ENCODE data around the gene FRY.

The FRY gene

DNA sequence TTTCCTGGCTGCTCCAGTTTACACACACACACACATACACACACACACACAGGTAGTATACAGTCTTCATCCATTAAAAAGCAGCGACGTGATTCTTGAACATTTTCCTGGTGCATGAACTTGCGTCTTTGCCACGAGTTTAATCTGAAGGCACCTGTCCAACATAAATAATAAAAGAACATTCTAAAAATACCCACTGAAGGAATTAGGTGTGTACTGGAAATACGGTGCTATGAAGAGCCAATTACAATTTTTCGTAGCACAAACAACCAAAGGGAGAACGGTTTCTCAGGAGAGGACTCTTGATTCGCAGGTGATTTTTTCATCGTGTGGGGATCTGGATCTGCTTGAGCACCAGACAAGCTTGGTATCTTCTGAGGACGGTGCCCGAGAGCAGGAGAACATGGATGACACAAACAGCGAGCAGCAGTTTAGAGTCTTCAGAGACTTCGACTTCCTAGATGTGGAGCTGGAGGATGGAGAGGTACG is 222.4 kb downstream of the FRY start:
- no peak for DNase-seq (ENCODE audit: low read depth in 1 of 2, low spot score in 1 of 2)
- no peak overlapping the region for H3K27ac ChIP-seq (replicated peaks)

GRCh38 chr13:32254416-32254815 is 222.8 kb downstream of the FRY start:
- no peak overlapping the region for H3K4me3 ChIP-seq (replicated peaks; ENCODE audit: insufficient read depth, low read length)
- H3K27ac ChIP-seq (replicated peaks), result no peak overlapping the region
- TF ChIP-seq CTCF (IDR thresholded peaks at IDR 0.05; ENCODE audit: insufficient read depth, low read length), result no peak
- TF ChIP-seq SPI1 (IDR thresholded peaks at IDR 0.05; ENCODE audit: borderline replicate concordance, low read depth), result no peak
- TF ChIP-seq, protein P1, sequence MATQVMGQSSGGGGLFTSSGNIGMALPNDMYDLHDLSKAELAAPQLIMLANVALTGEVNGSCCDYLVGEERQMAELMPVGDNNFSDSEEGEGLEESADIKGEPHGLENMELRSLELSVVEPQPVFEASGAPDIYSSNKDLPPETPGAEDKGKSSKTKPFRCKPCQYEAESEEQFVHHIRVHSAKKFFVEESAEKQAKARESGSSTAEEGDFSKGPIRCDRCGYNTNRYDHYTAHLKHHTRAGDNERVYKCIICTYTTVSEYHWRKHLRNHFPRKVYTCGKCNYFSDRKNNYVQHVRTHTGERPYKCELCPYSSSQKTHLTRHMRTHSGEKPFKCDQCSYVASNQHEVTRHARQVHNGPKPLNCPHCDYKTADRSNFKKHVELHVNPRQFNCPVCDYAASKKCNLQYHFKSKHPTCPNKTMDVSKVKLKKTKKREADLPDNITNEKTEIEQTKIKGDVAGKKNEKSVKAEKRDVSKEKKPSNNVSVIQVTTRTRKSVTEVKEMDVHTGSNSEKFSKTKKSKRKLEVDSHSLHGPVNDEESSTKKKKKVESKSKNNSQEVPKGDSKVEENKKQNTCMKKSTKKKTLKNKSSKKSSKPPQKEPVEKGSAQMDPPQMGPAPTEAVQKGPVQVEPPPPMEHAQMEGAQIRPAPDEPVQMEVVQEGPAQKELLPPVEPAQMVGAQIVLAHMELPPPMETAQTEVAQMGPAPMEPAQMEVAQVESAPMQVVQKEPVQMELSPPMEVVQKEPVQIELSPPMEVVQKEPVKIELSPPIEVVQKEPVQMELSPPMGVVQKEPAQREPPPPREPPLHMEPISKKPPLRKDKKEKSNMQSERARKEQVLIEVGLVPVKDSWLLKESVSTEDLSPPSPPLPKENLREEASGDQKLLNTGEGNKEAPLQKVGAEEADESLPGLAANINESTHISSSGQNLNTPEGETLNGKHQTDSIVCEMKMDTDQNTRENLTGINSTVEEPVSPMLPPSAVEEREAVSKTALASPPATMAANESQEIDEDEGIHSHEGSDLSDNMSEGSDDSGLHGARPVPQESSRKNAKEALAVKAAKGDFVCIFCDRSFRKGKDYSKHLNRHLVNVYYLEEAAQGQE (IDR thresholded peaks at IDR 0.05; ENCODE audit: insufficient replicate concordance, low read depth), result no peak
- TF ChIP-seq POLR2AphosphoS5 (IDR thresholded peaks at IDR 0.05; ENCODE audit: low read depth), result no peak
- TF ChIP-seq GABPA (IDR thresholded peaks at IDR 0.05; ENCODE audit: low read depth), result no peak
- no peaks in the 10 kb centered on the region for H3K27me3 ChIP-seq (ENCODE audit: insufficient read depth, poor library complexity, severe bottlenecking)
- DNase-seq (ENCODE audit: low read depth in 1 of 2, low spot score in 1 of 2), result no peak

More for the DNA sequence above, 222.4 kb downstream of the FRY start:
- H3K27me3 ChIP-seq (ENCODE audit: insufficient read depth, poor library complexity, severe bottlenecking), result no peaks in the 10 kb centered on the region
- H3K4me3 ChIP-seq (replicated peaks; ENCODE audit: insufficient read depth, low read length), result no peak overlapping the region
- no peak for TF ChIP-seq SPI1 (IDR thresholded peaks at IDR 0.05; ENCODE audit: borderline replicate concordance, low read depth)
- no peak for TF ChIP-seq GABPA (IDR thresholded peaks at IDR 0.05; ENCODE audit: low read depth)
- TF ChIP-seq, protein P1 (IDR thresholded peaks at IDR 0.05; ENCODE audit: insufficient replicate concordance, low read depth), result no peak
- no peak for TF ChIP-seq CTCF (IDR thresholded peaks at IDR 0.05; ENCODE audit: insufficient read depth, low read length)
- no peak for TF ChIP-seq POLR2AphosphoS5 (IDR thresholded peaks at IDR 0.05; ENCODE audit: low read depth)

GRCh38 chr13:32254916-32255723 is 223.5 kb downstream of the FRY start:
- H3K27me3 ChIP-seq (ENCODE audit: insufficient read depth, poor library complexity, severe bottlenecking), result no peaks in the 10 kb centered on the region
- no peak for DNase-seq (ENCODE audit: low read depth in 1 of 2, low spot score in 1 of 2)
- TF ChIP-seq POLR2AphosphoS5 (IDR thresholded peaks at IDR 0.05; ENCODE audit: low read depth), result no peak
- no peak overlapping the region for H3K4me3 ChIP-seq (replicated peaks; ENCODE audit: insufficient read depth, low read length)
- H3K27ac ChIP-seq (replicated peaks), result no peak overlapping the region

GRCh38 chr13:32255724-32256109 is 224.1 kb downstream of the FRY start:
- Histone ChIP-seq H3K4me3 (replicated peaks; ENCODE audit: insufficient read depth, low read length) (no peak overlapping the region), H3K27ac (replicated peaks) (no peak overlapping the region), H3K27me3 (ENCODE audit: insufficient read depth, poor library complexity, severe bottlenecking) (no peaks in the 10 kb centered on the region)
- TF ChIP-seq POLR2AphosphoS5 (IDR thresholded peaks at IDR 0.05; ENCODE audit: low read depth) (no peak), GABPA (IDR thresholded peaks at IDR 0.05; ENCODE audit: low read depth) (no peak)
- TF ChIP-seq, protein P1 (IDR thresholded peaks at IDR 0.05; ENCODE audit: insufficient replicate concordance, low read depth), result no peak
- no peak for DNase-seq (ENCODE audit: low read depth in 1 of 2, low spot score in 1 of 2)

All from HL-60 (cell line).